ENCODE results near the gene CFAP92.

Gene CFAP92

DNA sequence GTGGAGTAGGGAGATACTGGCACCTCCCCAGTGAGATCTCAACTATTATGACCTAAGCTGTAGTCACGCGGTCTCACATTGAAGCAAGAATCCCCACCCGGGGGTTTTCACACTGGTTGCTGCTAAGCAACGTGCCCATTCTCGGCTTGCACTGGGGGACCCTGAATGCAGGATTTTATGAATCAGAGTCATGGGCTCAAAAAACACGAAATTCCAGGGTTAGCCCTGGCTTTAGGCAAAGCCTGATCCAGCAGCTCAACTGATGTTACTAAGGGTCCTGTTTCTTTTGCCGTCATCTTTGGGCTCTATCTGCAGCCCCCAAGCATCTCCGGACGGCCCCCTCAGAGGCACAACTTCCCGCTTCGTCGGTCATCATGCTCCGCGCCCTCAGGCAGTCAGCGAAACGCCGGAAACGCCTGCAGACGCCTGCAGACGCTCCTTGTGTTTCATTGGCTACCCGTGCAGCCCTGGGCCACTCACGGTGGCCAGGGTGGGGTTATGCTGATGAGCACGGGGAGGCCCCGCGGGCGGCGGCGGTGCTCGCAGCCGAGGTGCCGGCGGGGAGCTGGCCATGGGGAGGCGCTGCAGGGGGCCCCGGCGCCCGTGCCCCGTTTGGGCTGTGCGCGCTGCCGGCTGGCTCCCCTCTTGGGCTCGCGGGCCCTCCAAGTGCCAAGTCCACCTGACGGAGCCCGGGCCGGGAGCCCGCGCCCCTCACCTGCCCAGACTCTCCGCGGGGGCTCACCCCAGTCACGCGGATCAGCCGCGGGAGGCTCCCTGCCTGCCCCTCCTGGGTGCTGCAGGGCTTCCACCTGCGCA is 33.1 kb upstream of the CFAP92 start:
- peak in 57 of 58 donors; percentile 12 to 86 (median 71) for DNase-seq

GRCh38 chr3:129025691-129026435 is 32.0 kb upstream of the CFAP92 start:
- peak in 3 of 58 donors; percentile 17 to 21 (median 19) for DNase-seq

GRCh38 chr3:129025108-129025507 is 31.2 kb upstream of the CFAP92 start:
- DNase-seq, result no peak

DNA sequence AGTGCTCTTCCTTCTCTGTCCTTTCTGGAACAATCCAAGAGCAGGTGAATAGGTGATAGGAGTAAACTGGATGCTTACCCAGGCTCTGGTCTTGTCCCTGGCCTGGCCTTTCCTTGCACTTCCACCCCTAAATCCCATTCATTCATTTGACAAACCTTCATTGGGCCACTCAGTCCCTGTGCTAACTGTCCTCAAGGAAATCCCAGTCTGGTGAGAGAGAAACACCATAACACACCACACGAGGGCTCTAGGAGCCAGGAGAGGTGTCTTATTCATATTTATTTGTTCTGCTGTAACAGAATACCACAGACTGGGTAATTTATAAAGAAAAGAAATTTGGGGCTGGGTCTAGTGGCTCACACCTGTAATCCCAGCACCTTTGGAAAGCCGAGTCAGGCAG is 30.0 kb upstream of the CFAP92 start:
- DNase-seq, result no peak

DNA sequence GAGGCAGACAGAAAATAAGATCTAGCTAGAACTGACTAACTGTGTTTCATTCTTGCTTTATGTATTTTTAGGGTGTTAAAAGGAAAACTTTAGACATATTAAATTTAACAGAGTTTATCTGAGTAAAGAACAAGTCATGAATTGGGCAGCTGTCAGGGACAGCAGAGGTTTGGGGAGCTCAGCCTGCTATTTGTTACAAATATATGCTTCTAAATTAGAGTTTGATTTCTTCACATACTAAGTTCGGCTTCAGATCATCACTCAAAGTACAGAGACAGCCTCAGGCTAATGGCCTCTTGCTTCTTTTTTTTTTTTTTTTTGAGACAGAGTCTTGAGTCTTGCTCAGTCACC is 29.1 kb upstream of the CFAP92 start:
- DNase-seq, result no peak

- no peak for DNase-seq
These were observed 28.5 kb upstream of the CFAP92 start for GRCh38 chr3:129022114-129023007.

GRCh38 chr3:129021140-129021551 is 27.3 kb upstream of the CFAP92 start:
- no peak for DNase-seq

DNA sequence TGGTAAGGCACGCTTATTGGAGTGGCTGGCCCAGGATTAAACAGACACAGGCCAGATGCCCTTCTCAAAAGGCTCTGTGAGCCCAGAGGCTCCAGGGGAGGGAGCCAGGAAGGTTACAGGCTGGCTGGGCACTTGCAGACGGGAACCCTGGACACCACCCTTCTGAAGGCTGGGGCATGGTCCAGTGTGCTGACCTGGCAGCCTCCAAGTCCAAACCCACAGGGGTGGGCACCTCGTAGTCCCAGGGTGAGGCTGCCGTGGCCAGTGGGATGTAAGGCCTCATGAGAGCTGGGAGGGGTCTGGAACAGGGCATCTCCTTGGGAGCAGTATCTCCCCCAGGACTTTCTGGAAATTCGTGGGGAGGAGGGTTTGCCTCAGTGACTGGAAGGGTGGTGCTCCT is 26.8 kb upstream of the CFAP92 start:
- DNase-seq, result no peak

- DNase-seq, result no peak
These were observed 25.4 kb upstream of the CFAP92 start for GRCh38 chr3:129019266-129019665.

GRCh38 chr3:129018751-129019150 is 24.9 kb upstream of the CFAP92 start:
- no peak for DNase-seq

- DNase-seq, result no peak
These were observed 24.4 kb upstream of the CFAP92 start for GRCh38 chr3:129018271-129018670.

GRCh38 chr3:129017484-129017899 is 23.6 kb upstream of the CFAP92 start:
- DNase-seq, result no peak

- DNase-seq, result no peak
These were observed 23.0 kb upstream of the CFAP92 start for GRCh38 chr3:129016720-129017483.

- peak in 16 of 58 donors; percentile 11 to 50 (median 27) for DNase-seq
These were observed 22.5 kb upstream of the CFAP92 start for GRCh38 chr3:129016356-129016719.

- peak in 3 of 58 donors; percentile 3 to 12 (median 11) for DNase-seq
These were observed 21.7 kb upstream of the CFAP92 start for GRCh38 chr3:129015388-129016105.

GRCh38 chr3:129014793-129015345 is 21.0 kb upstream of the CFAP92 start:
- DNase-seq, result no peak

- DNase-seq, result peak in 25 of 58 donors; percentile 6 to 80 (median 42)
These were observed 20.3 kb upstream of the CFAP92 start for GRCh38 chr3:129014148-129014547.

- no peak for DNase-seq
These were observed 19.6 kb upstream of the CFAP92 start for GRCh38 chr3:129013491-129013891.

DNA sequence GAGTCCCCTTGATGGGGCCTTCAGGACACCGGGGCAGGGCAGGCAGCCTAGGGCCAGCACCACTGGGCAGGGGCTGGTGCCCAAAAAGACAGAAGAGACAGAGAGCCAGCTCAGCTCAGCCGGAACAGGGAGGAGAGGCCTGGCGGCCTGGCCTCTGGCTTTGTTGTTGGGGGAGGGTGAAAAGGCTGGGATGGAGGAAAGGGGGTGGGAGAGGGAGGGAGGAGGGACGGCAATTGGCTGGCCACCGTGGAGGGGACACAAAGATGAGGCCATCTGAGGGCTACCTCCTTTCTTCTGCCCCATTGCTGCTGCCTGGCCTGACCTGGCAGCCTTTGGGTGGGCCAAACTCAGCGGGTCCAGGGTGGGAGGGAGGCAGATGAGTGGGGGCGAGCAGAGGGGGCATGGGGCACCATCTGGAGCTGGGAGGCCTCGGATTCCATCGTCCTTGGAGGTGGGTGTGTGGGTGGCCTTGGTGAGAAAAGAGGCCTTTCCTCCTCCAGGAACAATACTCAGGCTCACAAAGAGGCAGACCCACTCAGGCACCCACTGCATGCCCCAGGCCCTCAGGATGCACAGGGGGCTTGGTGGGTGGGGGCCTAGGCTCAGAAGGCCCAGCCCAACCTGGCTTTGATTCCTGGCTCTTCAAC is 16.6 kb upstream of the CFAP92 start:
- no peak for DNase-seq

Data from anterior cingulate cortex (tissue), 58 donors.